AG10803 (cell line): Measurements from ENCODE around the gene CHIA.

ENCODE experiments used
- DNase-seq: peaks from one replicate; pipeline ENCODE4 v3.0.0; 2010; ENCODE audit warnings: low read depth
- H3K4me3 ChIP-seq: 2 replicates; pipeline ENCODE4 v1.5.1; 2011; ENCODE audit warnings: mild to moderate bottlenecking, low read length, control low read depth
- CTCF ChIP-seq: conservative IDR thresholded peaks from 2 replicates; pipeline ENCODE4 v1.5.1; 2011; ENCODE audit warnings: mild to moderate bottlenecking, low read length, control low read depth, inconsistent platforms

Gene CHIA

GRCh38 chr1:111290630-111291029 lies at the start of gene CHIA:
Gene CHIA, plus strand, starts transcription at chr1:111290851. Its CDS starts 19,617 bp downstream, at chr1:111310468.
- no peak for TF ChIP-seq CTCF
- H3K4me3 ChIP-seq: no peak within 1 kb of the TSS
- DNase-seq: no peak

- no peak overlapping the region for H3K4me3 ChIP-seq
- no peak for DNase-seq
- TF ChIP-seq CTCF: no peak
Measured at GRCh38 chr1:111241797-111242196, 48.9 kb upstream of the CHIA start.

- no peak for TF ChIP-seq CTCF
- DNase-seq: no peak
- no peak overlapping the region for H3K4me3 ChIP-seq
Measured at GRCh38 chr1:111242805-111243523, 47.7 kb upstream of the CHIA start.

GRCh38 chr1:111247125-111247838 lies 43.4 kb upstream of the CHIA start:
- no peak for DNase-seq
- TF ChIP-seq CTCF: no peak

GRCh38 chr1:111249960-111250359 lies 40.7 kb upstream of the CHIA start:
- DNase-seq: no peak
- H3K4me3 ChIP-seq: no peak overlapping the region
- no peak for TF ChIP-seq CTCF

More at GRCh38 chr1:111247125-111247838, 43.4 kb upstream of the CHIA start:
- H3K4me3 ChIP-seq: no peak overlapping the region

- TF ChIP-seq CTCF: no peak
- no peak for DNase-seq
- no peak overlapping the region for H3K4me3 ChIP-seq
Measured at GRCh38 chr1:111251570-111251969, 39.1 kb upstream of the CHIA start.

GRCh38 chr1:111252786-111253185 lies 37.9 kb upstream of the CHIA start:
- TF ChIP-seq CTCF: no peak
- DNase-seq: no peak
- no peak overlapping the region for H3K4me3 ChIP-seq
